HL-60 (cell line): ENCODE results near the gene TMEM258.

ENCODE experiments used
- DNase-seq, 2 experiments: peaks; one replicate each; pipeline ENCODE4 v3.0.0-alpha.2; 2010 to 2020; ENCODE audit warnings: low read depth in 1 of 2, low spot score in 1 of 2
- H3K27ac ChIP-seq: fragments of 250-450 bp; sonication (Bioruptor Pico); replicated peaks from 2 replicates; pipeline ENCODE4 v1.5.1; 2020; ENCODE audit warnings: mild to moderate bottlenecking, moderate library complexity
- H3K27me3 ChIP-seq: fragments of 250-450 bp; sonication (Bioruptor Pico); 2 replicates; pipeline ENCODE4 v1.5.1; 2021; ENCODE audit warnings: mild to moderate bottlenecking, moderate library complexity; ENCODE audit not compliant: insufficient read depth, poor library complexity, severe bottlenecking
- H3K4me3 ChIP-seq: replicated peaks from 2 replicates; pipeline ENCODE4 v1.5.1; 2011; ENCODE audit warnings: mild to moderate bottlenecking, control low read depth, low read length; ENCODE audit not compliant: insufficient read depth
- GABPA ChIP-seq: IDR thresholded peaks from 2 replicates; pipeline ENCODE4 v1.6.1; 2012; ENCODE audit warnings: low read depth
- POLR2AphosphoS5 ChIP-seq: IDR thresholded peaks from 2 replicates; pipeline ENCODE4 v1.6.1; 2012; ENCODE audit warnings: low read depth
- SPI1 ChIP-seq: IDR thresholded peaks from 2 replicates; pipeline ENCODE4 v1.6.1; 2012; ENCODE audit warnings: low read depth, mild to moderate bottlenecking, borderline replicate concordance
- TF ChIP-seq, protein P1 (sequence below): IDR thresholded peaks from 2 replicates; pipeline ENCODE4 v1.6.1; 2012; ENCODE audit warnings: low read depth; ENCODE audit not compliant: insufficient replicate concordance
- TF ChIP-seq, protein P2 (sequence below): IDR thresholded peaks from one replicate; pipeline ENCODE4 v1.5.1; 2011; ENCODE audit warnings: low read length, control low read depth, inconsistent platforms; ENCODE audit not compliant: insufficient read depth

The TMEM258 gene

DNA sequence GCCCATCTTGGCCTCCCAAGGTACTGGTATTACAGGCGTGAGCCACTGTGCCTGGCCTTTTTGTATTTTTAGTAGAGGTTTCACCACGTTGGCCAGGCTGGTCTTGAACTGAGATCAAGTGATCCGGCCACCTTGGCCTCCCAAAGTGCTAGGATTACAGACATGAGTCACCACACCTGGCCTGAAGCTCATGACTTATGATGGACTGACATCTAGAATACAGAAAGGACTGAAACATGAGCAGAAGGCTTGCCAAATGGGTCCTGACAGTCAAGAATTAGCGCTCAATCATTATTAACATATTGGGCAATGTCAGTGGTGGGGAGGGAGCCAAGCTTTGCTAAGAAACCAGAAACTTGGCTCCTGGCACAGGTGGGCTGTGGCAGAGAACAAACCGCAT, 19.4 kb upstream of the TMEM258 start:
- Histone ChIP-seq H3K27ac (no peak overlapping the region), H3K27me3 (peaks cover 17% of the 10 kb centered on the region), H3K4me3 (no peak overlapping the region)
- TF ChIP-seq, protein P1, sequence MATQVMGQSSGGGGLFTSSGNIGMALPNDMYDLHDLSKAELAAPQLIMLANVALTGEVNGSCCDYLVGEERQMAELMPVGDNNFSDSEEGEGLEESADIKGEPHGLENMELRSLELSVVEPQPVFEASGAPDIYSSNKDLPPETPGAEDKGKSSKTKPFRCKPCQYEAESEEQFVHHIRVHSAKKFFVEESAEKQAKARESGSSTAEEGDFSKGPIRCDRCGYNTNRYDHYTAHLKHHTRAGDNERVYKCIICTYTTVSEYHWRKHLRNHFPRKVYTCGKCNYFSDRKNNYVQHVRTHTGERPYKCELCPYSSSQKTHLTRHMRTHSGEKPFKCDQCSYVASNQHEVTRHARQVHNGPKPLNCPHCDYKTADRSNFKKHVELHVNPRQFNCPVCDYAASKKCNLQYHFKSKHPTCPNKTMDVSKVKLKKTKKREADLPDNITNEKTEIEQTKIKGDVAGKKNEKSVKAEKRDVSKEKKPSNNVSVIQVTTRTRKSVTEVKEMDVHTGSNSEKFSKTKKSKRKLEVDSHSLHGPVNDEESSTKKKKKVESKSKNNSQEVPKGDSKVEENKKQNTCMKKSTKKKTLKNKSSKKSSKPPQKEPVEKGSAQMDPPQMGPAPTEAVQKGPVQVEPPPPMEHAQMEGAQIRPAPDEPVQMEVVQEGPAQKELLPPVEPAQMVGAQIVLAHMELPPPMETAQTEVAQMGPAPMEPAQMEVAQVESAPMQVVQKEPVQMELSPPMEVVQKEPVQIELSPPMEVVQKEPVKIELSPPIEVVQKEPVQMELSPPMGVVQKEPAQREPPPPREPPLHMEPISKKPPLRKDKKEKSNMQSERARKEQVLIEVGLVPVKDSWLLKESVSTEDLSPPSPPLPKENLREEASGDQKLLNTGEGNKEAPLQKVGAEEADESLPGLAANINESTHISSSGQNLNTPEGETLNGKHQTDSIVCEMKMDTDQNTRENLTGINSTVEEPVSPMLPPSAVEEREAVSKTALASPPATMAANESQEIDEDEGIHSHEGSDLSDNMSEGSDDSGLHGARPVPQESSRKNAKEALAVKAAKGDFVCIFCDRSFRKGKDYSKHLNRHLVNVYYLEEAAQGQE: no peak
- TF ChIP-seq, protein P2, sequence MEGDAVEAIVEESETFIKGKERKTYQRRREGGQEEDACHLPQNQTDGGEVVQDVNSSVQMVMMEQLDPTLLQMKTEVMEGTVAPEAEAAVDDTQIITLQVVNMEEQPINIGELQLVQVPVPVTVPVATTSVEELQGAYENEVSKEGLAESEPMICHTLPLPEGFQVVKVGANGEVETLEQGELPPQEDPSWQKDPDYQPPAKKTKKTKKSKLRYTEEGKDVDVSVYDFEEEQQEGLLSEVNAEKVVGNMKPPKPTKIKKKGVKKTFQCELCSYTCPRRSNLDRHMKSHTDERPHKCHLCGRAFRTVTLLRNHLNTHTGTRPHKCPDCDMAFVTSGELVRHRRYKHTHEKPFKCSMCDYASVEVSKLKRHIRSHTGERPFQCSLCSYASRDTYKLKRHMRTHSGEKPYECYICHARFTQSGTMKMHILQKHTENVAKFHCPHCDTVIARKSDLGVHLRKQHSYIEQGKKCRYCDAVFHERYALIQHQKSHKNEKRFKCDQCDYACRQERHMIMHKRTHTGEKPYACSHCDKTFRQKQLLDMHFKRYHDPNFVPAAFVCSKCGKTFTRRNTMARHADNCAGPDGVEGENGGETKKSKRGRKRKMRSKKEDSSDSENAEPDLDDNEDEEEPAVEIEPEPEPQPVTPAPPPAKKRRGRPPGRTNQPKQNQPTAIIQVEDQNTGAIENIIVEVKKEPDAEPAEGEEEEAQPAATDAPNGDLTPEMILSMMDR: no peak
- no peak for TF ChIP-seq GABPA
- TF ChIP-seq POLR2AphosphoS5: no peak
- TF ChIP-seq SPI1: no peak
- no peak for DNase-seq

DNA sequence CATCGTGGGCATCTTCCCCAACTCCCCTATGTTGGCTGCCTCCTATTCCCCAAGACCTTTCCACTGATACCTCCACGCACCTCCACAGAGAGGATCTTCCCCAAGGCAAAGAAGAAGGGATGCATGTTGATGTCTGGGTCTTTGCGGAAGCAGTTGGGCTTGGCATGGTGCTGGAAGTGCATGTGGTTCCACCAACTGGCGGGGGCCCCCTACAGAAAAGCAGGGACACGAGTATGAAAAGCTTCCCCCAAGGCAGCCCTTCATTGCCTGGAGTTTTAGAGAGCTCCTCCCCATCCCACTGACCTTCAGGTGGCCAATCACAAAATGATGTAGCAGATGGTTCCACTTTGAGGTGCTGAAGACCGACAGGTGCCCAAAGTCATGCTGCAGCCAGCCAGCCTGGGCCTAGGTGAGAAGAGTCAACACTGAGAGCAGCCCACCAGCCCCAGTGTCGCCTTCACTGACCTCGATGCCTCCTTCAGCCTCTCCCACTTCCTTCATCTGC, 18.3 kb upstream of the TMEM258 start:
- no peak for DNase-seq
- peaks cover 8% of the 10 kb centered on the region for H3K27me3 ChIP-seq
- TF ChIP-seq, protein P1: no peak
- TF ChIP-seq SPI1 (no peak), GABPA (no peak), POLR2AphosphoS5 (no peak)
- TF ChIP-seq, protein P2: no peak
- no peak overlapping the region for H3K27ac ChIP-seq
- H3K4me3 ChIP-seq: no peak overlapping the region

DNA sequence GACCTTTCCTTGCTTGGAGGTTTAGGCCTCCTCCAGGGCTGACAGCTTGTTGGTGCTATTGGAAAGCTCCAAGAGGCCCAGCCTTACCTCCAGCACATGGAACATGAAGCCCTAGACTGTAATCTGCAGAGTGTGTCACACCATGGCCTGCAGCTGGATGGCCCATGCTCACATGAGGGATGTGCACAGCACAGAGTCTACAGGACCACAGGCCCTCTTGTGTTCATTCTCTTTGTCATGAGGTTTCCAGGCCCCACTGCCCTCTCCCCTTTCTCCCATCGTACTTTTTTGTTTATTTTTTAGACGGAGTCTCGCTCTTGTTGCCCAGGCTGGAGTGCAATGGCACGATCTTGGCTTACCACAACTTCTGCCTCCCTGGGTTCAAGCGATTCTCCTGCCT, 14.4 kb upstream of the TMEM258 start:
- Histone ChIP-seq H3K27ac (no peak overlapping the region), H3K27me3 (no peaks in the 10 kb centered on the region), H3K4me3 (no peak overlapping the region)
- TF ChIP-seq, protein P1: no peak
- TF ChIP-seq SPI1: no peak
- TF ChIP-seq, protein P2: no peak
- no peak for TF ChIP-seq GABPA
- TF ChIP-seq POLR2AphosphoS5: no peak
- DNase-seq: no peak
